ENCODE data around the gene P3H2.

GRCh38 chr3:190086191-190086590 is 34.5 kb downstream of the P3H2 start:
- TF ChIP-seq, protein P1, sequence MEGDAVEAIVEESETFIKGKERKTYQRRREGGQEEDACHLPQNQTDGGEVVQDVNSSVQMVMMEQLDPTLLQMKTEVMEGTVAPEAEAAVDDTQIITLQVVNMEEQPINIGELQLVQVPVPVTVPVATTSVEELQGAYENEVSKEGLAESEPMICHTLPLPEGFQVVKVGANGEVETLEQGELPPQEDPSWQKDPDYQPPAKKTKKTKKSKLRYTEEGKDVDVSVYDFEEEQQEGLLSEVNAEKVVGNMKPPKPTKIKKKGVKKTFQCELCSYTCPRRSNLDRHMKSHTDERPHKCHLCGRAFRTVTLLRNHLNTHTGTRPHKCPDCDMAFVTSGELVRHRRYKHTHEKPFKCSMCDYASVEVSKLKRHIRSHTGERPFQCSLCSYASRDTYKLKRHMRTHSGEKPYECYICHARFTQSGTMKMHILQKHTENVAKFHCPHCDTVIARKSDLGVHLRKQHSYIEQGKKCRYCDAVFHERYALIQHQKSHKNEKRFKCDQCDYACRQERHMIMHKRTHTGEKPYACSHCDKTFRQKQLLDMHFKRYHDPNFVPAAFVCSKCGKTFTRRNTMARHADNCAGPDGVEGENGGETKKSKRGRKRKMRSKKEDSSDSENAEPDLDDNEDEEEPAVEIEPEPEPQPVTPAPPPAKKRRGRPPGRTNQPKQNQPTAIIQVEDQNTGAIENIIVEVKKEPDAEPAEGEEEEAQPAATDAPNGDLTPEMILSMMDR (IDR thresholded peaks at IDR 0.05; ENCODE audit: low read depth, low read length), result no peak
- no peak for TF ChIP-seq MYC (IDR thresholded peaks at IDR 0.05; ENCODE audit: low read depth, low read length)

Measured in NB4 (cell line).